NCI-H1436 treated with DMSO at 0.1 percent for 48 hours (cell line): ENCODE data around the gene PDXP.
"Not testable (repeated sequence)": the region's sequence is repeated elsewhere in the genome, so short reads cannot be mapped to it uniquely, and the experiment has no call there.

Experiments
- DNase-seq: peaks from one replicate; lab custom pipeline; 2025; lab: John Stamatoyannopoulos, UW

PDXP gene

DNA sequence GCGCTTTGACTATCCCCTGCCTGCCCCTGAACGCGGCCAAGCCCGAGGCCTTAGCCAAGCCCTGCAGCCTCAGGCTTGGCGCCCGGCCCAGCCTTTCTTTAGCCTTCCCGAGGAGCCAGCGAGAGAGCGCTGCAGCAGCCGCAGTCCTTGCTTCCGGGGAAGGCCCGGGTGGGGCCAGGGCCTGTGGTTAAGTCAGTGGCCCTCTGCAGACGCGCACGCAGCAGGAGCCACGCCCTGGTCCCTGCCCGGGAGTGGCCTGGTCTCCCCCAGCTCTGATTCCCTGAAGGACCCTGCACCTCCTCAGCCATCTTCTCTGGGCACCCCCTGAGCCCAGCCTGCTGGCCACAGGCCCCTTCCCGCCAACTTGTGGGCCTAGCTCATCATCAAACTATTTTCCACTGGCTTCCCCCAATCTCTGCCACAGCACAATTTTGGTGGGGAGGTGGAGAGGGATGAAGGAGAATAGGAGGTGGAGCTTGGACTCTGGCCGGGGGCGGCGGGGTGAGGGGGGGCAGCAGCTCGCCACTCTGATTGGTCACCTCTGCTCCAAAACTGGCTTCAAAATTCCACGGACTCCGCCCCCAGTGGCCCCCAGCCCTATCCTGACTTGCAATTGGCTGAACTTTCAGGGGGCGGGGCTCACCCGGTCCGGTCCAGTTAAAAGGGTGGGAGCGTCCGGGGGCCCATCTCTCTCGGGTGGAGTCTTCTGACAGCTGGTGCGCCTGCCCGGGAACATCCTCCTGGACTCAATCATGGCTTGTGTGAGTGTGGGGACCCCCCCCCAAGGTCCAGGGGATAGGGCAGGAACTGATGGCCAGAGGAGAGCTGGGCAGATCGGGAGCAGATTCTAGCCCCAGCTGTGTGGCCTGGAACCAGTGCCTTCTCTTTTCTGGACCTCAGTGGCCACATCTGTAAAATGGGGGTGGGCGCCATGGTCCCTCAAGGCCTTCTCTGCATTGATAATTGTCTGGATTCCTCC lies 16.7 kb downstream of the PDXP start, which contains the start of gene LGALS1:
LGALS1 (plus strand) TSS at position 686 of the 979 bp plus-strand sequence; CDS start at position 753, 67 bp downstream.
- no peak for DNase-seq

GRCh38 chr22:37675930-37676735 lies 17.6 kb downstream of the PDXP start:
- DNase-seq = no peak

DNA sequence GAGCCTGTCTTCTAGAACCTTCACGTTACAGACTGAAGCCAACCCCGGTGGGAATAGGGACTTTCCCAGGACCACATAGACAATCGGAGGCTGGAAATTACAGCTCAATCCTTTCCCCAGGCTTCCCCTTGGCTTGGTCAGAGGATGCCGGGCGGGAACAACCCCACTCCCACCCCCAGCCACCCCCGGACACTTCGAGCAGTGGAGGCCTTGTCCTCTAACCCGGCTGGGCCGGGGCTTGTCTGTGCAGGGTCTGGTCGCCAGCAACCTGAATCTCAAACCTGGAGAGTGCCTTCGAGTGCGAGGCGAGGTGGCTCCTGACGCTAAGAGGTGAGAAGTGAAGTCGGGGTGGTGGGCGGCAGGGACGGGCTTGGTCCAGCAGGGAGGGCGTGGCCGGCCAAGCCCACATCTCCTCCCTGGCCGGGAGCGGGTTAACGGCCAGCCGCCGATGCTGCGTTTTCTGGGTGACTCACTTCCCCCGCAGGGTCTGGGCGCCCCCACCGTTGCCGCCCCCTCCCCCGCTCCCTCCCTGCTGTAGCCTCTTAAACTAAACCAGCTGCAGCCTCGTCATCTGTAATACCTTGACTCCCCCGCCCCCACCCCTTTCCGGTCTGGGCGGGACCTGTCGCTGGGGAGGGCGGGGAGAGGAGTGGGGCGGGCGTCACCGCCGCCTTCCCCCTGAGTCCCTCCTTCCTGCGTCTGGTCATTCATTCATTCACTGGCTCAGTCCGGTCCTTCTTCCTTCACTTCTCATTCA lies 18.4 kb downstream of the PDXP start:
- peak; percentile 14 for DNase-seq

DNA sequence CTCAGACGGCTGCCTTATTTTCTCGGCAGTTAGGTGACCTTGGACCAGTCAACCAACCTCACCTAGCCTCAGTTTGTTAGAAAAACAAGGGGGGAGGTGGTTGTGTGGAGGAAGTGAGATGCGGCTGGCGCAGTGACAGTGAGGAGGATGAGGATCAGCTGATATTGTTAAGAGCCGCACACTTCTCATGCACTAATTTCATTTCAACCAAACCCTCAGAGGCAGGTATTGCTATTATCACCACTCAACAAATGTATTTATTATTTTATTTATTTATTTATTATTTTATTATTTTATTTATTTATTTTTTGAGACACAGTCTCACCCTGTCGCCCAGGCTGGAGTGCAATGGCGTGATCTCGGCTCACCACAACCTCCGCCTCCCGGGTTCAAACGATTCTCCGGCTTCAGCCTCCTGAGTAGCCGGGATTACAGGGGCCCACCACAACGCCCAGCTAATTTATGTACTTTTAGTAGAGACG lies 19.0 kb downstream of the PDXP start:
- DNase-seq = no peak

- DNase-seq = no peak
Measured at GRCh38 chr22:37678372-37678771, 19.8 kb downstream of the PDXP start.

DNA sequence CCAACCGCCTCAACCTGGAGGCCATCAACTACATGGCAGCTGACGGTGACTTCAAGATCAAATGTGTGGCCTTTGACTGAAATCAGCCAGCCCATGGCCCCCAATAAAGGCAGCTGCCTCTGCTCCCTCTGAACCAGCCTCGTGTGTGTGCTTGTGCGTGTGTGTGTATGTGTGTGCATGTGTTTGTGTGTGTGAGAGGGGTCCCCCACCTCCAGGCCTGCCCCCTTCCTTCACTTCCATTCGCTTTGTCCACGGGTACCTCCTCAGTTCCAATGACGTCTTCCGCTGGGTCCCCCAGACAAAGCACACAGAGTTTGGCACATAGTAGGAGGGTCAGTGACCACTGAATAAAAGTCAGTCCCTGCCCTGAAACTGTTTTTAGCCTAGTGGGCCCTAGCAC lies 21.1 kb downstream of the PDXP start:
- DNase-seq = no peak

- DNase-seq = no peak
Measured at GRCh38 chr22:37680191-37680851, 21.8 kb downstream of the PDXP start.

DNA sequence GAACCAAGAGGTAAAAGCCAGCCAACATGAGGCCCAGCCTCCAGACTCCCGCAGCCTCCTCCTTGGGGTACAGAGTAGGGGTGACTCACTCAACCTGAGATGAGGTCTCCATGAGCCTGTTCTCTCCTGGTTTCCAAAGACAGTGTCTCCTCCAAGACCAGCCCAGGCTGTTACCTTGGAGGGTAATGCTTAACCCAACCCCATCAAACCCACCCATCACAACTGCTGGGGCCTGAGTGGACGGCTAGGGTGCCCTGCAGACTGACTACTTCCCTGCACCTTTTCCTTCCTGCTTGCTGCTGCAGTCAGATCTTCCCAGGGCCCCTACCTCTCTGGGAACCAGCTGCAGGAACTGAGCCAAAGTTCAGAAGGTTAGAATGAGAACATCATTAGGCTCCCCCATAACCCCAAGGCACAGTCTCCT lies 22.5 kb downstream of the PDXP start:
- no peak for DNase-seq

- peak; percentile 18 for DNase-seq
Measured at GRCh38 chr22:37681556-37682049, 23.1 kb downstream of the PDXP start.

GRCh38 chr22:37684803-37685615 lies 26.5 kb downstream of the PDXP start:
- DNase-seq = no peak

DNA sequence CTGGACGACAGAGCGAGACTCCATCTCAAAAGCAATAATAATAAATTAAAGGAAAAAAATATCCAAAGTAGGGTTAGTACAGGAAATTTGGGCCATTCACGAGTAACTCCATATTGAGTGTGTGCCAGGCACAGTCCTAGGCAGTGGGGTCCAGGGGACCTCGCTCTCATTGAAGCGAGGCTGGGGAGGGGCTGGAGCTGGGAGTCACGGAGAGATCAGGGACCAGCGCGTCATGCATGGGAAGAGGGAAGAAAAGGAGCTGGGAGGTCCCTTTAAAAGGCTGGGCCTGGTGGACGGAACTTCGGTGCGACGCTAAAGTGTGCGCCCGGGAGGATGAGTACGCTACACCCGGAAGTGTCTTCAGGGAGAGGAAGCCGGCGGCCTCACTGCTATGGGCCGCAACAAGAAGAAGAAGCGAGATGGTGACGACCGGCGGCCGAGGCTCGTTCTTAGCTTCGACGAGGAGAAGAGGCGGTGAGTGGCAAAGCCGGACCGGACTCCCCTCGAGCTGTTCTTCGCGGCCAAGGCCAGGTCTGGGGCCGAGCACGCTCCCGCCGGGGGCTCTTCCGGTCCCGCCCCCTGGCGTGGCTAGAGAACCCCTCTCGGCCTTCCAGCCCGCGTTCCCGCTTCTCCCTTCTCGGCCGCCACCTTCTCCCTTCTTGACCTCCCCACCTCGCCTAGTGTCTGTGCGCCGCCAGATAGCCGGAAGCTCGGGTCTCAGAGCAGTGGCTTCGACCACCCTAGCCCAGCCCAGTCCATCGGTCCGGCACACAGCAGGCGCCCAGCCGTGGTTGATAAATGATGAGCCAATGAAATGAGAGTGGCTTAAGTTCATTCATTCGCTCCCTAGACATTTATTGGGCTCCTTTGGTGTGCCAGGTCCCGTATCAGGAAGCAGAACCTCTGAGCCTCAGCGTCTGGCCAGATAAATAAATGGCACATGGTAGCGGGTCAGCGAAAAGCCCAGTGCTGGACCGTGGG lies 27.8 kb downstream of the PDXP start, which contains the start of gene NOL12:
NOL12 (plus strand) TSS at position 342 of the 981 bp plus-strand sequence; CDS start at position 392, 50 bp downstream.
- DNase-seq = no peak

GRCh38 chr22:37690407-37690806 lies 31.9 kb downstream of the PDXP start:
- no peak for DNase-seq

GRCh38 chr22:37690901-37691504 lies 32.5 kb downstream of the PDXP start:
- DNase-seq = no peak

DNA sequence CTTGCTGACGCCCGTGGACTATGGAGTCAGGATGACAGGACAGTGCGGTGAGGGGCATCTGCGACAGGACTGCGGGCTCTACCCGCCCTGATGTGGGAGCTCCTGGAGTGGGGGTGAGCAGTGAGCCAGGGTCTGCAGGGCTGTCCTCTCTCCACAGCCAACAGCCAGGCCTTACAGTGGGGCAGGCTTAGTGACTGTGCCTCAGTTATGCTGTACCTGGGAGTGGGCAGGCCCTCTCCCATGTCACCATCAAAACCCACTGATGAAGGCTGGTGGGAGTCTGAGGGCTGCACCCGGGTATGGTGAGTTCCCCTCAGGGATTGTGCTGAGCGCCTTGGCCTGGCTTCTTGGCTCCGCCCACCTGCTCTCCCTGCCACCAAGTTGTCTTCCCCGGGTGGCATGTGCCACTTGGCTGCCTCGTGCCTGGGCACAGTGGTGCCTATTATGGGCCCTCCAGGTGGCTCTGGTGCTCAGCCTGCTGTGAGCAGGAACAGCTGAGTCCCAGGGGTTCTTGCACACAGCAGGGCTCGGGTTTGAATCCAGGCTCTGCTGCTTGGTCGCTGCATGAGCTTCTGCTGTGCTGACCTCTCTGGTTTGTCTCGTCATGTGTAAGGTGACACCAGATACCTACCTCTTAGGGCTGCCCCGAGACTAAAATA lies 34.2 kb downstream of the PDXP start:
- DNase-seq = no peak

GRCh38 chr22:37694131-37694530 lies 35.6 kb downstream of the PDXP start:
- not testable (repeated sequence) for DNase-seq

DNA sequence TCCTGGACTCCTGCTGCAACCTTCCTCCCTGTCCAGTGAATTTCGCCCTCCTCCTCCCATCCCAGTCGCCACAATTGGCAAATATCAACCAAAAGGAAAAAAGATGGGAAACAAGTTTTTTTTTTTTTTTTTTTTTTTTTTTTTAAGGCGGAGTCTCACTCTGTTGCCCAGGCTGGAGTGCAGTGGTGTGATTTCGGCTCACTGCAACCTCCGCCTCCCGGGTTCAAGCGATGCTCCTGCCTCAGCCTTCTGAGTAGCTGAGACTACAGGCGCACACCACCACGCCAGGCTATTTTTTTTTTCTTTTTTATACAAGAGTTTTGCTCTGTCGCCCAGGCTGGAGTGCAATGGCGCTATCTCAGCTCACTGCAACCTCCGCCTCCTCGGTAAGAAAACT lies 37.7 kb downstream of the PDXP start:
- DNase-seq = not testable (repeated sequence)

DNA sequence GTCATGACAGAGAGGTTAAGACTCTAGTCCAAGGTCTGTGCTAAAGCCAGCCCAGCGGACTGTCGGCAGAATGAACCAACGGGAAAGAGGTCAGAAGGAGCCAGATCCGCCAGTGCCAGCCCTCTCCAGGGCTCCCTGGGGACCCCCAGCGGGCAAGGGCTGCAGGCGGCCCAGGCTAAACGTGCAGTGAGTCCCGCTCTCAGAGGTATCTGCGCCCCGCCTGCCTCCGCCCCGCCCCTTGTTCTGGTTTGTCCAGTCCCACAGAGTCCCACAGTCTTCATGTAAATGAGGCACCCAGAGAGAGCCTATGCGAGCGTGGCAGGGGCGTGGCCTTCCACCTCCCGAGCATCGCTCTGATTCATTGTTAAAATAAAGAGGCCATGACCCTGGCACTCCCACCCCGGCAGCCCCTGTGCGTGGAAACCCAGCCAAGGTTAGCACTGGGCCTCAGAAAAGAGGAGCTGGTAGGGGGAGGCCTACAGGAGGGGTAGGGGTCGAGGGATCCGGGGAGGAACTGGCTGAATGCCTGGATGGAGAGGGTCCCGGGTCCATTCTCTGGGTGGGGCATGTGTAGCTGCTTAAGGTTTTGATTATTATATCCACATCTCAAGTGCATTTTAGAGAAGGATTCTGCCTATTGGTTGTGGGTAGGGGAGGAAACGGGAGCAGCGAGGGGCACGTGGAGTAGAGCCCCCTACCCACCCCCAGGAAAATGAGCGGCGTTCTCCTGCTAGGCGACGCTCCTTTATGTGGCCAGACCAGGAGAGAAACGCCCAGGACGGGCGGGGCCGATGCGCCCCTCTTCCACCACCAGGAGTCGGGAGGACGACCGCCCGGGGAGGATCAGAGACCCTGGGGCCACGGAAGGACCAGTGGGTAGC lies 38.4 kb downstream of the PDXP start, which contains the start of gene TRIOBP:
TRIOBP (plus strand) TSS at position 392 of the 881 bp plus-strand sequence. CDS start 4,318 bp downstream, outside the sequence.
- DNase-seq = peak; percentile 95
